BJ (cell line): ENCODE results near the gene SORL1. TPM values are rescaled to one million over a fixed set of nuclear protein-coding genes. Genes with fewer than 3 reads are reported as not detected.

Experiments used
- CTCF ChIA-PET: fragments of 350-600 bp; formaldehyde crosslinking; extraction: SDS; loops from one replicate; lab custom pipeline; 2021; ENCODE audit warnings: antibody characterized with exemption, inconsistent platforms; lab: Yijun Ruan, JAX
- POLR2A ChIA-PET: fragments of 300-600 bp; sonication (Branson Sonifier 250); formaldehyde crosslinking; extraction: SDS; loops from one replicate; lab custom pipeline; 2021; ENCODE audit warnings: antibody characterized with exemption; lab: Charles Lee
- DNase-seq: peaks from one replicate; pipeline ENCODE4 v3.0.0-alpha.2; 2011; ENCODE audit warnings: low read depth
- H3K27me3 ChIP-seq: 2 replicates; pipeline ENCODE4 v1.6.0; 2011; ENCODE audit warnings: low read length; ENCODE audit not compliant: control insufficient read depth, insufficient read depth
- H3K36me3 ChIP-seq: 2 replicates; pipeline ENCODE4 v1.5.1; 2011; ENCODE audit warnings: low read length; ENCODE audit not compliant: control insufficient read depth, insufficient read depth
- H3K4me3 ChIP-seq: 2 replicates; pipeline ENCODE4 v1.5.1; 2011; ENCODE audit warnings: low read depth, mild to moderate bottlenecking, control low read depth, low read length
- polyA plus RNA-seq: library from polyadenylated mRNA; depleted of rRNA; stranded (reverse); fragments of >200 nt; gene quantifications from 2 replicates; pipeline ENCODE4 v1.2.3, GENCODE V29; 2011
- TF ChIP-seq, protein P1 (sequence below): IDR thresholded peaks from 2 replicates; pipeline ENCODE4 v1.5.1; 2011; ENCODE audit warnings: low read depth, mild to moderate bottlenecking, control low read depth, inconsistent platforms, low read length, moderate library complexity; ENCODE audit not compliant: insufficient read depth

SORL1 gene
- polyA plus RNA-seq, 1 experiment = 1.4 TPM

DNA sequence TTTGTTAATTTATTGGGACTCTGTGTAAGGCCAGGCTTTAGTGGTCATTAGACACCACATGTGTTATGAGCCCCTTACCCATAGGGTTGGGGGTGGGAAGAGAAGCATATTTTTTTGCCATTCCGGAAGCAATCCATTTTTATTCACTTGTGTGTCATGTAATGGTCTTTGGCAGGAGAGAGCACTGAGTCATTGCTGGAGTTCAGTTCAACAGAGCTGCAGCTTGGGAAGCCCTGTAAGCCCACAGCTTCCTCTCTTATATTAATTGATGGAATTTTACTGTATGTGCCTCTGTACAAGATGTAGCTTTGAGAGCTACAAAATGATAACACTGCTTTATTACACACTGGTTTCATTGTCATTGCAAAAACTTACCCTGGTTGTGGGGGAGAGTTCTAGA lies 177.9 kb downstream of the SORL1 start:
- Histone ChIP-seq H3K4me3 (no peak overlapping the region), H3K27me3 (no peaks in the 10 kb centered on the region), H3K36me3 (no peaks in the 10 kb centered on the region)
- TF ChIP-seq, protein P1, sequence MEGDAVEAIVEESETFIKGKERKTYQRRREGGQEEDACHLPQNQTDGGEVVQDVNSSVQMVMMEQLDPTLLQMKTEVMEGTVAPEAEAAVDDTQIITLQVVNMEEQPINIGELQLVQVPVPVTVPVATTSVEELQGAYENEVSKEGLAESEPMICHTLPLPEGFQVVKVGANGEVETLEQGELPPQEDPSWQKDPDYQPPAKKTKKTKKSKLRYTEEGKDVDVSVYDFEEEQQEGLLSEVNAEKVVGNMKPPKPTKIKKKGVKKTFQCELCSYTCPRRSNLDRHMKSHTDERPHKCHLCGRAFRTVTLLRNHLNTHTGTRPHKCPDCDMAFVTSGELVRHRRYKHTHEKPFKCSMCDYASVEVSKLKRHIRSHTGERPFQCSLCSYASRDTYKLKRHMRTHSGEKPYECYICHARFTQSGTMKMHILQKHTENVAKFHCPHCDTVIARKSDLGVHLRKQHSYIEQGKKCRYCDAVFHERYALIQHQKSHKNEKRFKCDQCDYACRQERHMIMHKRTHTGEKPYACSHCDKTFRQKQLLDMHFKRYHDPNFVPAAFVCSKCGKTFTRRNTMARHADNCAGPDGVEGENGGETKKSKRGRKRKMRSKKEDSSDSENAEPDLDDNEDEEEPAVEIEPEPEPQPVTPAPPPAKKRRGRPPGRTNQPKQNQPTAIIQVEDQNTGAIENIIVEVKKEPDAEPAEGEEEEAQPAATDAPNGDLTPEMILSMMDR = no peak
- ChIA-PET POLR2A (no interaction called here), CTCF (no interaction called here)
- no peak for DNase-seq

DNA sequence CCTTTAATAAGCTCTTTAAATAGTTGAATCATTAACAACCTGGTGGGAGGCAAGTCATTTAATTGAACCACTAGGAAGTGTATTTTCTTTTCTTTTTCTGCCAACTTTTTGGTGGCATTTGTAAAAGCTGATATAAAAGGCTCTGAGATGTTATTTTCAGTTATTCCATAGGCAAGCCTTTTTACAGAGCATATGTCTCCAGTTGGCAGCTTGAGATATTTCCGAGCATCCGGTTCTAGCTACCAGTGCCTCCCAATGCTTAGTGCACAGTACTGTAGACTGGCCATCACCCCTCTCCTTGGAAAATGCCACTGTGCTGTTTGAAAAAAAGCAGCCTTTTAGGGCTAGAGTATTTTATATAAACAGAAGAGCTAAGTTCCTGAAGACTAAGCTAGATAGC lies 179.3 kb downstream of the SORL1 start:
- POLR2A ChIA-PET = no interaction called here
- no peak overlapping the region for H3K4me3 ChIP-seq
- DNase-seq = no peak
- H3K27me3 ChIP-seq = no peaks in the 10 kb centered on the region
- CTCF ChIA-PET = no interaction called here
- TF ChIP-seq, protein P1 = no peak
- no peaks in the 10 kb centered on the region for H3K36me3 ChIP-seq

DNA sequence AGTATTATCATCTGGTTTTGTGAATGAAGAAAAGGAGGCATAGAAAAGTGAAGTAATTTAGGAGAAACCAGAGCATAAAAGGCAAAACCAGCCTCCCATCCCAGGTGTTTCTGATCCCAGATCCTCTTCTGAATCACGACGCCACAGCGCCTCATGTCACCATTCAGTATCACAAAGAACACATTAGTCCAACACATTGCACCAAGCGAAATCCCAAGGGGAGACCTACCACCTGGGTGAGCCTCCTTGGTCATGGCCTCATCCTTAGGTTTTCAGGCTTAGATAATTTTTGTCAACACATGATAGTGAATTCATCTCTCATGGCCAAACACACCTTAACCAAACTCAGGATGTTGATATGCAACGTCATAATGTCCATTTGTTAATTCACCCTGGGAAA lies 182.2 kb downstream of the SORL1 start:
- no peak overlapping the region for H3K4me3 ChIP-seq
- TF ChIP-seq, protein P1 = no peak
- no peak for DNase-seq
- H3K36me3 ChIP-seq = no peaks in the 10 kb centered on the region
- no peaks in the 10 kb centered on the region for H3K27me3 ChIP-seq
- CTCF ChIA-PET = no interaction called here
- POLR2A ChIA-PET = no interaction called here

DNA sequence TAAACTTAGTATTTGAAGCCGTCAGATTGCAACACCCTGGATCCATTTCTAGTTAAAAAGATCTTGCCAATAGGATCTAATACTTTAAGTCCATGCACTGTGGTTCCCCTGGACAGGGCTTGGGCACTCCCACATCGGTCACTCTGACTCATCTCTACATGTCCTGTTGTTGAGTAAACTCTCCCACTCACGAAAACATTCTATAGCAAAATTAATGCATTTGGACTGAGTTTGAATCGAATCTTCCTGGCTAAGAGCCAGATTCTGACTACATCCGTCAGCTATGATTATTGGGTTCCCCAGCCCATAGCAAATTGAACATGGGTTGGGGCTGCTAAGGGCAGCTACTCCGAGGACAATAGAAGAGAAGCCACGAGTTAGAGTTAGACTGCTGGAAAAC lies 182.8 kb downstream of the SORL1 start:
- ChIA-PET CTCF (no interaction called here), POLR2A (no interaction called here)
- Histone ChIP-seq H3K27me3 (no peaks in the 10 kb centered on the region), H3K36me3 (no peaks in the 10 kb centered on the region), H3K4me3 (no peak overlapping the region)
- DNase-seq = peak; percentile 74
- TF ChIP-seq, protein P1 = no peak

DNA sequence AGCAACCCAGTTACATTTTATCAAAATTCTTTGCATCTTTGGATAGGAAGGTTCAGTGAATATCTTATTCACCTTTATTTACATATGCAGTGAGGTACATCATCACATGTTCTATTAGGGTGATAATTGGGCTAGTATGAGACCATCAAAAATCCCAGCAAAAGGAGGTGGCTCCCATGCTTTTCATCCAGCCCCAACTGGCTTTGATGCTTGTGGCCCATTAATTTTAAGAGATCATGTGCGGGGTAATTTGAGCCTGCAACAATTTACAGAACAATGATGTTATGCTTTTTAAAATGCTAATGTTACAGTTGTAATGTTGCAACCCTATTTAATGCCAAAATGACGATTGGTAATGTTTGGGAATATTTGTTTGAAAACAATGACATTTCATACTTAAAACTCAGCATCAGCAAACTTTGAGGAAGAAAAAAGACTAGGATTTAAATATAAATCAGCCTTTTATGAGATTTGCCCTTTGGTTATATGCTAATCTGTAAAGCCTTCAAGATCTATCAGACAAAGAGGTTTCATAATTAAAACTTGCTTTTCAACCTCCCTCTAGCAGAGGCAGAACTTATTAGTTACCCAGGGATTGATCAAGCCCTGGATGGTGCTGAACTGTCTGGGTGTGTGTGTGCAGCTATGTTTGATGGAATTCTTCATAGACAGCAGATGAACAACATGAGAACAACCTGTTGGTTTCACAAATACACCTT lies 184.1 kb downstream of the SORL1 start:
- DNase-seq = no peak

More for the DNA sequence above, 184.1 kb downstream of the SORL1 start:
- Histone ChIP-seq H3K36me3 (no peaks in the 10 kb centered on the region), H3K4me3 (no peak overlapping the region), H3K27me3 (no peaks in the 10 kb centered on the region)
- TF ChIP-seq, protein P1 = no peak
- ChIA-PET CTCF (no interaction called here), POLR2A (no interaction called here)
